CD4-positive, alpha-beta T cell treated with Interleukin-4 for 1 hour (primary cell): ENCODE results near the gene SUPT4H1.

Experiments used
- DNase-seq, 2 donors: peaks; one replicate each; pipeline ENCODE4 v3.0.0-alpha.2; 2020 to 2022

The SUPT4H1 gene

GRCh38 chr17:58302919-58303585 lies 48.9 kb downstream of the SUPT4H1 start:
- peak in 1 of 2 donors; percentile 10 for DNase-seq

GRCh38 chr17:58302171-58302918 lies 49.7 kb downstream of the SUPT4H1 start:
- no peak for DNase-seq

GRCh38 chr17:58301504-58302150 lies 50.4 kb downstream of the SUPT4H1 start:
- no peak for DNase-seq

GRCh38 chr17:58300336-58300735 lies 51.7 kb downstream of the SUPT4H1 start:
- peak in 1 of 2 donors; percentile 4 for DNase-seq
